ENCODE data around the gene IL13RA1.
"Not testable (repeated sequence)": the region's sequence is repeated elsewhere in the genome, so short reads cannot be mapped to it uniquely, and the experiment has no call there.

Gene IL13RA1

DNA sequence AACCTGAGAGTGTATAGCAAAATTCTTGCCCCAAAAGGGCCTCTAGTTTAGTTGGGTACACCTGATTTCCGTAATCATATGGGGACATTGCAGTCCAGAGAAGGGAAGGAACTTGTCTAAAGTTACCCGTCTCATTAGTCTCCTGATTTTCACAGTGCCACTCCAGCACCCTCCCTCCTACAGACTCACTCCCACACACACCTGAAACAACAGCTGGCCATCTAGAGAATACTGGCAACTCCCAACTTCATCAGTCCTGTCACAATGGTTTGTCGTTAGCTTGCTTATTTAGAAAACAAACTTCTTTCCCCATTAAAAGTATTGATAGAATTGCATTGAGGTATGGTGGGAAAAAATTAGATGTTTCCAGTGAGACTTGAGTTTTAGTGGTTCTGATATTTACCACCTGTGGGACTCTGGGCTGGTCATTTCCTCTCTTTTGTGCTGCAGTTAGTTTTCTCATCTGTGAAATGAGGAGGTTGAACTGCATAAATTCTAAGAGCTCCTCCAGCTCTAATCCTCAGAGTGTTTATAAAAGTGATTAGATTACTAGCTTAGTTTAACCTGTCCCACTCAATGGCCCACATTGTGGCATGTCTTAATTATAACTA is 1.7 kb downstream of the IL13RA1 start:
- no peak for DNase-seq (ENCODE audit: low read depth)

DNA sequence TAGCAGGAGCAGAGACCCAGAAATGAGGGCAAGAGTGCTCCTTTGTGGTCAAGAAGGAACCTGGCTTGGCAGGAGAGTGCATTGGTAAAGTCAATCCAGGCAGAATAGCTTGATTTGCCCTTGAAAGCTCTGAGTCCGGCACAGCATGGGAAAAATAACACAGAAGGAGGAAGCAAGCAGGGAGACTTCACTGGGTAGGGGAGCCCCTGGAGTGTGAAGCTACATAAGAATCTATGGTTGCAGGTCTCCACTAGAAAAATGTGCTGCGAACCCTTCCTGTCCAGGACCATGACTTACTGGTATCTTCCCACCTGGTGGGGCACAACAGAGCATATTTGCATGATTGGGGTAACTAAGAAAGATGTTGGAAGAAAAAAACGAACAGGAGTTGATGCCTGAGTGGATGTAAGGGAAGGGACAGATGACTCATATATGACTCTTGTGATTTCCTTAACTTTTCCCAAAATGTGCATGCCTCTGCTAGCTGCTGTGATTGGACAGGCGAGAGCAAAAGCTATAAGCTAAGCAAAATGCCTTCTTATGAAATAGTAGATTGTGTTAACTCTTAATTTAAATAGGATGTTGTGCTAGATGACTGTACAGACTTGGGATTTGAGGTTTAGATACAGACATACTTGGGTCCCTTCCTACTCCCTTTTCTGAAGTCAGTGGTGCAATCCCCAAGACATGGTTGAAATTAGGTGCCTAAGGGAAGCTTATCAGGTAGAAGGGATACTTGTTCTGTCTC is 3.3 kb downstream of the IL13RA1 start:
- DNase-seq (ENCODE audit: low read depth) = no peak

DNA sequence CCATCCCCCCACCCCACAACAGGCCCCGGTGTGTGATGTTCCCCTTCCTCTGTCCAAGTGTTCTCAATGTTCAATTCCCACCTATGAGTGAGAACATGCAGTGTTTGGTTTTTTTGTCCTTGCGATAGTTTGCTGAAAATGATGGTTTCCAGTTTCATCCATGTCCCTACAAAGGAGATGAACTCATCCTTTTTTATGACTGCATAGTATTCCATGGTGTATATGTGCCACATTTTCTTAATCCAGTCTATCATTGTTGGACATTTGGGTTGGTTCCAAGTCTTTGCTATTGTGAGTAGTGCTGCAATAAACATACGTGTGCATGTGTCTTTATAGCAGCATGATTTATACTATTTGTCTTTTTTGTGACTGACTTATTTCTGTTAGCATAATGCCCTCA is 5.1 kb downstream of the IL13RA1 start:
- not testable (repeated sequence) for DNase-seq (ENCODE audit: low read depth)

DNA sequence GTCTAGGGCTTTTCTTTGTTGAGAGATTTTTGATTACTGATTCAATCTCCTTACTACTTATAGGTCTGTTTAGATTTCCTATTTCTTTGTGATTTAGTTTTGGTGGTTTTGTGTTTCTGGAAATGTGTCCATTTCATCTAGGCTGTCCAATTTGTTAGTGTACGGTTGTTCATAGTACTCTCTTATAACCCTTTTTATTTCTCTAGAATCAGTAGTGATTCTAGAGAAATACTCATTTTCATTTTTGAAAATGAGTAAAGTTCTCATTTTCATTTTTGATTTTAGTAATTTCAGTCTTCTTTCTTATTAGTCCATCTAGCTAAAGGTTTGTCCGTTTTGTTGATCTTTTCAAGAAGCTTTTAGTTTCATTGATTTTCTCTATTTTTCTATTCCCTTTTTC is 7.5 kb downstream of the IL13RA1 start:
- DNase-seq (ENCODE audit: low read depth) = no peak

DNA sequence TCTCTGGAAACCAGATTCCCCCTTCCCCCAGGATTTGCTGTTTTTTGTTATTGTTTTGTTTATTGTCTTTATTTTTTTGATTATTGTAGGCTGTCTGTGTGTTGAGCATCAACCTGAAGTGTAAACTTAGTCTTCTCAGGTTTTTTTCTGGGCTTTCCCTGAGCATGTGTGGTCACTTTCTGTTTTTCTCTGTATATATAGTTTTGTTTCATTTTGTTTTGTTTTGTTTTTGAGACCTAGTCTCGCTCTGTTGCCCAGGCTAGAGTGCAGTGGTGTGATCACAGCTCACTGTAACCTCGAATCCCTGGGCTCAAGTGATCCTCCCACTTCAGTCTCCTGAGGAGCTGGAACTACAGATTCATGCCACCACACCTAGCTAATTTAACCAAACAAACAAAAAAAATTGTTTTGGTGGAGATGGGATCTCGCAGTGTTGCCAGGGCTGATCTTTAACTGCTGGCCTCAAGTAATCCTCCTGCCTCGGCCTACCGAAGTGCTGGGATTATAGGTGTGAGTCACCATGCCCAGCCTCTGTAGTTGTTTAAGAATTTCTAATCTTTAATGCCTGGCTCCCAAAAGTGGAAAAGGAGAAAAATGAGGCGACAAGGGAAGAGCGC is 9.1 kb downstream of the IL13RA1 start:
- no peak for DNase-seq (ENCODE audit: low read depth)

DNA sequence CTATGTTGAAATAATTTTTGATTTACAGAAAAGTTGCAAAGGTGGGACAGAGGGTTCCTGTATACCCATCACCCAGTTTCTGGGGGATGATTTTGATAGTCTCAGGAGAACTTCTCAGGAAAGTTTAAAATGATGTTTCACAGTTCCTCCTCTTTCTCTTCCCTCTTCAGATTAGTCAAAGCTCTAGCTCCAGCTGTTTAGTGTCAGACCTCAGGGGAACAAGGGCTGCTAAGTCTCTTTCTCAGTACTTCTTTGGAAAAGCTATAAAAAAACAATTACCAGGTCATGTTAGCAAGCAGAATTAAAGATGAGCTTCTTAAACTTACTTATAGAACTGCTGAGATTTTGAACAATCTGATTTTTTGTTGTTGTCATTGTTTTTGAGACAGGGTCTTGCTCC is 12.2 kb downstream of the IL13RA1 start:
- DNase-seq (ENCODE audit: low read depth) = no peak

DNA sequence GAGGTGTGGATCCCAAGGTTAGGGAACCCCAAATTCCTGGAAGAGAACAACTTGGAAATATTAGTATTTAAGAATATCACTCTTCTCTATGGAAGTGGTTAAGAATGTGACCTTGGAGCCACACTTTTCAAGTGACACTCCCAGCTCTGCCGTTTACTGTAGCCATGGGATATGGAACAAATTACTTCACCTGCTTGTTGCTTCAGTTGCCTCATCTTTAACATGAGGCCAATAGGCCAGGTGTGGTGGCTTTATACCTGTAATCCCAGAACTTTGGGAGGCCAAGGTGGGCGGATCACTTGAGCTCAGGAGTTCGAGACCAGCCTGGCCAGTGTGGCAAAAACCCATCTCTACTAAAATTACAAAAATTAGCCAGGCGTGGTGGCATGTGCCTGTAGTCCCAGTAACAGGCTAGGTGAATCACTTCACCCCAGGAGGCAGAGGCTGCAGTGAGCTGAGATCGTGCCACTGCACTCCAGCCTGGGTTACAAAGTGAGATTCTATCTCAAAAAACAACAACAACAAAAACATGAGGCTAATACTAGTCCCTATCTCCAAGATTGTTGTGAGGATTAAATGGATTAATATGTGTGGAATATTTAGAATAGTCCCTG is 13.0 kb downstream of the IL13RA1 start:
- no peak for DNase-seq (ENCODE audit: low read depth)

DNA sequence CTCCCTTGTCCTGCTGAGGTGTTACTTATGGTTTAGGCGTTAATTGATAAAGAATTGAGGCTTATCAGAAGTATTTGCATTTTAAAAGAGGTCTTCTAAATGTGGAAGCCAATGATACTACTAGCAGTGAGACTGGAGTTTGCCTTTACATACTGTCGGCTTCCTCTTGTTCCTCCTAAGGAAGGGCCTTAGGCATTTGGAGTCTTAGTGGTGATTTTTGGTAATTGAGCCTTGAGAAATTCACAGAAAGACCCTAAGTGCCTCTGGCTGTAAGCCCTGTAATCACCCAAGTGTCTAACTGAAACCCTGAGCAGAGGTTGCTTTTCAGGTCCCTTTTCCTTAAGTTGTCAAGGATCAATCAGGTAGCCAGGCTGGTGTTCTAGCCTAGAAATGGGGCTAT is 14.8 kb downstream of the IL13RA1 start:
- no peak for DNase-seq (ENCODE audit: low read depth)

DNA sequence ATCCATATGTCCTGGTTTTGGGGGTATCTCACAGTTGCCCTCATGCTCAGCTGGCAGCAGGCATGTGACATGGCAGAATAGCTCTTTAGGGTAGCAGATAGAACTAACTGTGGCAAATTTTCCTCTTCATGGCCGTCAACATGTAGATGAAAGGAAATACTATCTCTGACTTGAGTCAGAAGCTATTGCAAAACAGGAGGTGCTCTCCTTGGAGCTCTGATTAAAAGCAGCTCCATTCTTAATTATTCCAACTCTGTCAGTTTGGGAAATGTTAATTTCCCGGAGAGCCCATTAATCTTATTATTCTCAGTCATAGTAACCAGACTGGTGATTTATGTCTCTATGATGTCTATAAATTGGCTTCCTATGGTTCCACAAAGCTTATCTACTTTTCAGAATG is 18.2 kb downstream of the IL13RA1 start:
- no peak for DNase-seq (ENCODE audit: low read depth)

DNA sequence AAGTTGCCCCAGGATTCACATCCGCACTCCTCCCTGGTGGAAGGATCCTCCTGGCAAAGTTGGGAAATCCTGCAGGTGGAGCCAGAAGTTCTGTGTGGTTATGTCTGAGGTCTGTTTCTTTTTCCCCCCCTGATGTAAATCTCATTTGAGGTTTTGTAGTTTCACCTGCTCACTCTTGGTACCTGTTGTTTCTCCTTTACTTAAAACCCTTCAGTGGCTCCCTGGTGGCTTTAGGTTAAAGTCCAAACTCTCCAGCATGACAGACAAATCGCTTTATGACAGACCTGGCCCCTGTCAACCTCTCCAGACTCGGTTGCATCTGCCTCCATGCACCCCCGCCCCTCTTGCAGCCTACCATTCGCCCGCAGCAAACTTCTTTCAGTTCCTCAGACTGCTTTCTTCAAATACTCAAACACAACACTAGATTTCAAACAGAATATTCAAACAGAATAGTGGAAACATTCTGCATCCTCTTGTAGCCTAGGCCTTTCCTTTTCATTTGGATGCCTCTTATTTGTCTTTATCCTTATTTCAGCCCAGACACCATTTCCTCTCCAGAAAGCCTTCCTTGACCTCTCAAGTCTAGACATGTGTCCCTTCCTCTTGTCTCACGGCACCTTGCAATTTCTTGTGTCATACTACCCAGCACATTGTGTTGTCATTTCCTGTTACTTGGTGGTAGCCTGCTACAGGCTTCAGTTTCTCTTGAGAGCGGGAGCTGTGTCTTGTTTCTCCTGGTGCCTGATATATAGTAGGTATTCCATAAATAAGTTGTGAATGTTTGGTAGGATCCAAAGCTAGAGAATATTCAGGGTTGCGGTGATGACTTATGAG is 24.8 kb downstream of the IL13RA1 start:
- DNase-seq (ENCODE audit: low read depth) = no peak

DNA sequence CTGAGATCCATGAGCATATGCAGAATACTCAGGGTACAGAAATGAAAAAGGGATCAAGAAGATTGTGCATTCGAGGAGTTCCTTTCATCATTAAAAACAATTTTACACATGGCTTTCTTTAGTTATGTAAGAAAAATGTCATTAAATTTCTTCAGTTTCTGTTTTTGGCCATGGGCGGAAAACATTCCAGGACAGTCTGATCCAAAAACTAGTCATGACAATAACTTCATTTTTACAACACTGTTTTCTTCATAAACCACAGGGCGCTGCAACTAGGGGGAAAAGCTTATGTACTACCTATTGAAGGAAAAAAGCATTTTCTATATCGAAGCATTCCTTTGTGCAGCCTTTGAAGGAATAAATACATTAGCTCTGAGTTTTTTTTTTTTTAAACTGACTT is 28.2 kb downstream of the IL13RA1 start:
- no peak for DNase-seq (ENCODE audit: low read depth)

DNA sequence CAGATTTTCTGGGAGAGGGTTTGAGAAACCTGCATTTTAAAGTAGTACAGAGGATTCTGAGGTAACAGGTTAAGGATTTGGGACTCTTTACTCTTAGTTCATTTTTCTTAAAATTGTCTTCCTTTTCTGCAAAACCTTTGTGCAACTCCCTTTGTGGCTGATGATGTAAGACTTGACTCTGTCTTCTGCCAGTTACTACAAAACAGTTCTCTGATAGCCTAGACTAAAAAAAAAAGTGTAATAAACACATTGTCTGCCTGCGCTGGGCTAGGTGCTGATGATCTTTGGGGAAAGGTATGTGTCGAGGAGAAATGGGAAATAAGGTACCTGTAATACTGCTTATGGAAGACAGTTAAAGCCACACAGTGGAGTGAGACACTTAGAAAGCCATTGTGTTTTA is 28.7 kb downstream of the IL13RA1 start:
- DNase-seq (ENCODE audit: low read depth) = no peak

DNA sequence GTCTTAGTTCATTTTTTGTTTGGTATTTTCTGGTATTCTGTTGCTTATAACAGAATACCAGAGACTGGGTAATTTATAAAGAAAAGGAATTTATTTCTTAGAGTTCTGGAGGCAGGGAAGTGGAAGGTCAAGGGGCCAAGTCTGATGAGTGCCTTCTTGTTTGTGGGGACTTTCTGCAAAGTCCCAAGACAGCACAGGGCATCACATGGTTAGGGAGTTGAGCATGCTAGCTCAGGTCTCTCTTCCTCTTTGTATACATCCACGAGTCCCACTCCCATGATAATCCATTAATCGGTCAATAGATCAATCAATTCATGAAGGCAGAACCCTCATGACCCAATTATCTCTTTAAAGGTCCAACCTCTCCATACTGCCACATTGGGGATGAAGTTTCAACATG is 31.1 kb downstream of the IL13RA1 start:
- DNase-seq (ENCODE audit: low read depth) = no peak

DNA sequence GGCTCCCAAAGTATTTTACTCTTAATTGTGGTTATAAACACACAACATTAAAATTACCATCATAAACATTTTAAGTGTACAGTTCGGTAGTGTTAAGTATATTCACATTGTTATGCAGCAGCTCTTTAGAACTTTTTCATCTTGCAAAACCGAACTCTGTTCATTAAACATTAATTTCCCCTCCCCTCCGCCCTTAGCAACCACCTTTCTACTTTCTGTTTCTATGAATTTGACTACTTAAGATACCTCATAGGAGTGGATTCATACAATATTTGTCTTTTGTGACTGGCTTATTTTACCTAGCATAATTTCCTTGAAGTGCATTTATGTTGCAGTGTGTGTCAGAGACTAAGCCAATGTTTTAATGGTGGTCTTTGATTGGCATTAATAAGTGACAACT is 32.6 kb downstream of the IL13RA1 start:
- DNase-seq (ENCODE audit: low read depth) = no peak

DNA sequence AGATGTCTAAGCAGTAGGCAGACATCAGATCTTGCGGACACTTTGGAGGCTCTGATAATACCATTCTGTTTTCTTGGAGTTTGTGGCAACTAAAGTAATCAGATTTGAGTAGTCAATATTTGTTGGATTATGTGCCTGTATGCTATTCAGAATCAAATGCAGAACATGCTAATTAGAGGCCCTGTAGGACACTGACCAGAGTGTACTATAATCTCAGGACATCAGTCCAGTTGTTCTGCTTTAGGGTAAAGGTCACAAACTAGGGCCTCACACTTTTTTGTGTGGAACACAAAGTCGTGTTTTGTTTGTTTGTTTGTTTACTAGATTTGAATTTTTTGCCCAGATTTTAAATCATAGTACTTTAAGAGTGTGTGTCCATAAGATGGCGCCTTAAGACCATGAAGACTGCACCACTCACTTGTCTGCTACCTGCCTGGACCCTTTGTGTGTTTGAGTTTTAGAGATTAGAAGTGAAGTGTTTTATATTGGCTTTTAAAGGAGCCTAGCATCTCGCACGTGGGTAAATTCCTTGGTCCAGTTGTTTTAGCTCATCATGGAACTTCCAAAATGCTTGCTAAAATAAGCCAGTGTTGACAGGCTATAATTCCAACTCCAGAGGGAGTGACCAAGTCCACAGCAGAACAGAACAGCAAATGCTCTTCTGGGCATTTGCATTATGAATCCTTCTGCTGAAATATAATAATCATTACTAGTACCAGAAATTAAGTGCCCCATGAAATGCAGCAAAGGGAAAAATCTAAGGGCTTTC is 34.7 kb downstream of the IL13RA1 start:
- no peak for DNase-seq (ENCODE audit: low read depth)

DNA sequence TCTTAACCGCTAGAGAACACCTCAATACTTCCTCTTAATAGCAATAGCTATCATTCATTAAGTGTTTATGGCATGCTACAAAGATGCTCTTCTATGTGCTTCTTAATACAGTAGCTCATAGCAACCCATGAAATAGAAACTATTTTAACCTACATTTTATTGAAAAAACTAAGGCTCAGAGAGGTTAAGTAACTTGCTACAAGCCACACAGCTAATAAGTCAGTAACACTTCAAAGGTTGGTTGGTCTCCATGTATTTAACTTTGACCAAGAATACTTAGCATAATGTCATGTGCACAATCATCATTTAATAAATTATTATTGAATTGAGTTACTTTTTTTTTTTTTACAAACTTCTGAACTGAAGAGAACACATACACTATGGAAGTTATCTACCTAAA is 36.1 kb downstream of the IL13RA1 start:
- no peak for DNase-seq (ENCODE audit: low read depth)

DNA sequence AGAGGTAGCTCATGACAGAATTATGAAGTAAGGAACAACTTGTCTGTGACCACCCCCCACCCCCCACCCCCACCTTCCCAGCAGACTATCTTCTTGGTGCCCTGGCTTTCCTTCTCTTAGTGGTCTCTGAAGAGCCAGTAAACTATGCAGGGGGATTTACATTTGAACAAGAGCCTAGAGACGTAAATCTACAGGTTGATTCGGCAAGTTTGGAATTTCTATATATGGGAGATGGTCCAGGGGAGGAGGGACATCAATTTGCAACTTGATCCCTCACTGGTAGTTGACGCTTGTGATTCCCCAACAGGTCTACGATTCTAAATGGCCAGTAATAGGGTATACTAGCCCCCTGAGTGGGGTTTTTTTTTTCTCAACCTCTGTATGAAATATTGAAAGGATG is 36.7 kb downstream of the IL13RA1 start:
- DNase-seq (ENCODE audit: low read depth) = no peak

DNA sequence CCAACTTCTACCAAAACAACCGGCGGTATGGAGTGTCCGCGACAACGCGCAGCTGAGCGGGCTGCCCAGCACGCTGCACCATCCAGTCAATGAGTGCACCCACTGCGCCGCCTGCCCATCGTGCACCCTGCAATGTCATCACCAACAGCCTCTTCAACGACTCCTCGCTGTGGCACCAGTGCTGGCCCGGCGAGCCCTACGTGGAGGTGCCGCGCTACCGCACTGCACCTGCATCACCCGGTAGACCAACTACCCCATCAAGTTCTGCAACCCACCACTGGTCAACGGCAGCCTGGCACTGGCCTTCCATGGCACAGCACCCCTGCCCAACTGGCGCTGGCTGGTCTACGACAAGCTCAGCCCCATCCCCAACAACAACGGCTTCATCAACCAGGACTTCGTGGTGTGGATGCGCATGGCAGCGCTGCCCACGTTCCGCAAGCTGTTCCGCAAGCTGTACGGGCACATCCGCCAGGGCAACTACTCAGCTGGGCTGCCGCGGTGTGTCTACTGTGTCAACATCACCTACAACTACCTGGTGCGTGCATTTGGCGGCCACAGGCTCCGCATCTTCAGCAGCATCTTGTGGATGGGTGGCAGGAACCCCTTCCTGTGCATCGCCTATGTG is 42.8 kb downstream of the IL13RA1 start:
- DNase-seq (ENCODE audit: low read depth) = no peak

DNA sequence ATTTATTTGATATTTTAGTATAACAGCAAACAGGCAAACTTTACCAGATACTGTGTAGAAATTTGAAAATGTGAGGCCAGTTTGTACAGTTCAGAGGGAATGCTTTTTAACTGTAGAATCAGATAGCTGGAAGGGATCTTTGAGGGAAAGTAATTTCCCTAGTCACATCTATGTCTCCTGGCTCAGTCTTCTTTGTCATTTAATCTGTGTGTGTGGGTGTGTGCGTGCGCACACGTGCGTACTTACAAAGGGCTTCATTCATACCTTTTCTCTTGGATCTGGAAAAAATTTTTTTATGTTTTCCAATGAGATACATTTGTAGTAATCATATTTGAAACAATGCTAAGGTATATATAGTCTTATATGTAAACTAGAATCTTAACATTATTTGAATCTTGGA is 44.6 kb downstream of the IL13RA1 start:
- no peak for DNase-seq (ENCODE audit: low read depth)

DNA sequence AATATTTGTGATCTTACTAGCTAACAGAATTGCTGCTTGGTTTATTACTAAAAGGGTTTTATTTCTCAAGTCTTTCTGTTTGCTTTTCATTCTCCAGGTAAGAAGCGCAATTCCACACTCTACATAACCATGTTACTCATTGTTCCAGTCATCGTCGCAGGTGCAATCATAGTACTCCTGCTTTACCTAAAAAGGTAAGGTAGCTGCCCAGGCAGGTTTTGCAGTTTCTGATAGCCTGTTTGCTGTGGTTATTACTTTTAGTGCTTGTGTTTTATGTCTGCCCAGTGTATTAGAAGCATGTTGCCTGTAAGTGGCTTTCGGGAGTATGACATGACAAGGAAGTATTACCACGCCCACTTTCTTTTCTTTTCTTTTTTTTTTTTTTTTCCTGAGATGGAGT is 46.4 kb downstream of the IL13RA1 start:
- no peak for DNase-seq (ENCODE audit: low read depth)

DNA sequence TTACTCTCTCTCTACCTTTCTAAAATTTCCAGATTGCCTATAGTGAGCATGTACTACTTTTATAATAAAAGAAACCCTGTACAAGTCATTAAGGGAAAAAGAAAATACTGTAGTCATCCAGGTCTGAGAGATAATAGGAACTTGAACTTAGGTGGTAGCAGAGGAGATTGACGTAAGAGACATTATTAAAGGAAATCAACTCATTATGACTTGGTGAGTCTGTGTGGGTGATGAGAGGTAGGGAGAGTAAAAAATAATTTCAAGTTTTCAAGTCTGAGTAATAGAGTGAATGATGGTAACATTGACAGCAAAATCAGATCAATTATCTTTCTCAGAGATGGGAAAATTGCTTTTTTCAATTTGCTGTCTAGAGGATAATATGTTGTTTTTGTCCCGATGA is 52.2 kb downstream of the IL13RA1 start:
- DNase-seq (ENCODE audit: low read depth) = no peak
